ENCODE results near the gene MTERF2.

MTERF2 gene

DNA sequence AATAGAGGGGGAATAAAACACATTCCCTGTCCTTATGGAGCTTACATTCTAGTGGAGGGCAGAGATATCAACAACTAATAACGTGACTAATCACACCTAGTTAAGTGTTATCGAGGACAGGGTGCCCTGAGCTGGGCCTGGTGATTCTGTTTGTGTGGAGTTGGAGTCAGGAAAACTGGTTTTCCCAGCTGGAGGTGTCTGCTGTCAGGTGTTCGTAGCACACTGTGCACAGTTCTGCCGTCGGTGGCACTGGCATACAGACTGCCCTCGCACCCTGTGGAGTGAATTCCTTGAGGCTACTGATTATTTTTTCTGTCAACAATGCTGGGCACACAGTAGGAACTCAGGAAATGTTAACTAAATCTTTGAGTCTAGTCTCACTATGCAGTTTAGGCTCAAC lies 900 bp upstream of the MTERF2 start:
- DNase-seq: no peak

DNA sequence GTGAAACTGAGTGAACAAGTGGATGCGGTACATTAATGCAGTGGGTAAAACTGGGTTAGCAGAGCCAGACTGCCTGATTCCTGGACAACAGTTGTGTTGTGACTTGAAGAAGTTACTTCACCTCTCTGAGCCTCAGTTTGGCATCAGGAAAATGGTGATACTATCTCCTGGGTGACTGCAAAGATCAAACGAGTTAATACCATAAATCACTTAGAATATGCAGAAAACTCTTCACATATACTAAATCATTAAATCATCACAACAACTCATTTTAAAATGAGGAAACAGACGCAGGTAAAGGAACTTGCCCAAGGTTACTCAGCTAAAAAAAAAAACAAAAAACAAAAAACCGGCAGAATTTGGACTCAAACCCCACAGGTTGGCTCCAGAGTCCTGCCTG lies 811 bp downstream of the MTERF2 start:
- DNase-seq: no peak

GRCh38 chr12:106985479-106985878 lies 1.5 kb downstream of the MTERF2 start:
- DNase-seq: no peak

DNA sequence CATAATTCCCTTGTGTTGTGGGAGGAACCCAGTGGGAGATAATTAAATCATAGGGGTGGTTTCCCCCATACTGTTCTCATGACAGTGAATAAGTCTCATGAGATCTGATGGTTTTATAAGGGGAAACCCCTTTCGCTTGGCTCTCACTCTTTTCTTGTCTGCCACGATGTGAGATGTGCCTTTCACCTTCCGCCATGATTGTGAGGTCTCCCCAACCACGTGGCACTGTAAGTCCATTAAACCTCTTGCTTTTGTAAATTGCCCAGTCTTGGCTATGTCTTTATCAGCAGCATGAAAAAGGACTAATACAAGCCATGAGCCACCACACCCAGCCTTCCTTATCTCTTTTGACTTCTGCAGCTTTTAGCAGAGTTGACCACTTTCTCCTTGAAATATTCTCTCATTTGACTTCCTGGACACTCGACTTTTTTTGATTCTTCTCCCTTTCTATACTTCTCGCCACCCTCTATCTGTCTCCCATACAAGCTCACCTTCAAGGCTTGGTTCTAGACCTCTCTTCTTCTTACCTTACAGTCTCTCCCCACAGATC lies 2.3 kb downstream of the MTERF2 start:
- peak; percentile 18 for DNase-seq

GRCh38 chr12:106982229-106982628 lies 4.7 kb downstream of the MTERF2 start:
- DNase-seq: no peak

- no peak for DNase-seq
These were observed 5.2 kb downstream of the MTERF2 start for GRCh38 chr12:106981788-106982187.

DNA sequence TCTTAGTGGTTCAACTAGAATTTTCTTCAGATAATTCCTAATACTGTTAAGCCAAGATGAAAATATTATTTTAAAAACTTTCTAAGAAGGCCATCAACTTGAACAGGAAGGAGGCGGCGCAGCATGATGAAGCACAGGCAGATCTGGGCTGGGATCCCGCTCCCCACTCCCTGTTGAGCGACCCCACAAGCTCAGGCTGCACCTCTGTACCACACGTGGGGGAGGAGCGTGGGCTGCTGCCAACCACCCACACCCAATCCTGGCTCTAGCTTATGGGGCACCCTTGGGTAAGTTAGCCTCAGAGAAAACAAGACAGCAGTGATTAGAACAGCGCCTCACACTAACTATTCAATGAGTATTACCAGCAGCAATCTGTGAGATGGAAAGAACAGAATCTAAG lies 6.0 kb downstream of the MTERF2 start:
- DNase-seq: no peak

DNA sequence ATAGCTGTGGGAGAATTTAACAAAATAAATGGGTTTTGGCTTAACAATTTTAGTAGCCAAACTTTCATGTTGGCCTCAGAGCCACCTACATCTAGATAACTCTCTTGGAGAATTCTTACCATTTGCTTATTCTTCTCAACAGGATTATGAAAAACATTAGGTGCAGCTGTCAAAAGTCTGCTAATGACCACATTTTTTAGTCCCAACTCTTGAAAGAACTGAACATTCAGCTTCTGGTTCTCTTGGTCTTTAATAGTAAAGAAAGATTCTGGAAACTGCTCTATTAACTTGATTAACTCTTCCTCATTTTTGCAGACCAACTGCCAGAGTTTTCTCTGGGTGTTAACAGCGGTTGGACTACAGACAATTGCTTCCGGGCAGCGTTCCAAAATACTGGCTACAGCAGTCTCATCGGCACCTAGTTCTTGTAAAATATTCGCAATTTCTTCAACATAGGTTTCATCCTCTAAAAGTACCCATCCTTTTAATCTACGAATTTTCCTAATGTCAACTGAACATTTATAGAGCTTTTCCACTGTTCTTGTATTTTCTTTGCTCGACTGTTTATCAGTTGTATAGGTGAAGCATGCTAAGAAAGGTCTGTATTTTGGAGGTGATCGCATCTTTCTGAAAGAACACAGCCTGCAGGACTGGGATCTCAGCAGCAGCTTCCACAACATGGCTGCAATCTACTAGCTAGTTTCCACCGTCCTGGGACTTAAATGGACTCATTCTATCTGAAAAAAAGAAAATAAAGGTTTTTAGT lies 8.7 kb downstream of the MTERF2 start:
- DNase-seq: no peak

GRCh38 chr12:106976668-106977067 lies 10.3 kb downstream of the MTERF2 start:
- DNase-seq: no peak

DNA sequence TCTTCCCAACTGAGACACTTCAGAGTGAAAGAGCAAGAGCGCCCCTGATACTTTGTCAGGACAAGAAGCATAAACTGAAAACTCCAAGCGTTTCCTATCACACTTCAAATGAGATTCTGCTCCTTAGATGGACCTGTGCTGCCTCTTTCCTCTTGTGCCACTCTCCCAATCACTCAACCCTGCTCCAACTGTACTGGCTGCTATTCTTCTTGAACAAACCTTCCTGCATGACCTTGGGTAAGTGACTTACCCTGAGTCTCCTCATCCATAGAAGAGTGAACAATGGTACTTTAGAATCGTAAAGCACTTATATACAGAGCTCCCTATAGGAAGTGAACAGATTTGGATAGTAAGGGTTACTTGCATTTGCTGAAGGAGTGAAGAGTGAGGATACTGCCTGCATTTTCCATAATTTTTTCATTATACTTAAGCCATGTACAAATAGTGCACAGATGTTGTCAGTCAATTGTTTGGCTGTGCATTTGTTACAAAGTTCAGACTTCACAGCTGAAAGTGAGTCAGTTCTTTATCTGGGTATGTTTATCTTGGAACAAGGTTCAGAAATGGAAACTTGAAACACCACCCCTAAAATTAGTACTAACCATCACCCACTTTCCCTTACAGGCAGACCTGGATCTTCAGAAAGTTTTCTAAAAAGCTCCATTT lies 10.8 kb downstream of the MTERF2 start:
- DNase-seq: no peak

- DNase-seq: no peak
These were observed 11.8 kb downstream of the MTERF2 start for GRCh38 chr12:106975098-106975497.

DNA sequence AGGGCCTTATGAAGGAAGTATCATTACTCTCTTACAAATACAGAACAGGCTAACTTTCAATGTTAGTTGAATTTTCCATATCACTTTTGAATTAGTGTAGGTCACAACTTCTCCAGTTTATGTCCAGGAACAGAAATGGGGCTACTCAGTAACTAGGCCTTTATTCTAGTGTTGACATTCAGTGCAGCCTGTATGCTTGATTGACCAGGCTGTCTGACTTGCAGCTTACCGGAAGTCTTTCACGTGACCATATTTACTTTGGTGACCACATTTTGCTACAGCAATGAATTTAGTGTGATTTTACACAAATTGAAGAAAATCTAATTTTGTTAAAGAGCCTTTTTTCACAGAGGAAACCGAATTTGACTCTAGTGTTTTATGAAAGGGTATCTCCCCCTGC lies 12.4 kb downstream of the MTERF2 start:
- no peak for DNase-seq

GRCh38 chr12:106973545-106973944 lies 13.4 kb downstream of the MTERF2 start:
- DNase-seq: no peak

GRCh38 chr12:106971065-106971464 lies 15.9 kb downstream of the MTERF2 start:
- DNase-seq: no peak

DNA sequence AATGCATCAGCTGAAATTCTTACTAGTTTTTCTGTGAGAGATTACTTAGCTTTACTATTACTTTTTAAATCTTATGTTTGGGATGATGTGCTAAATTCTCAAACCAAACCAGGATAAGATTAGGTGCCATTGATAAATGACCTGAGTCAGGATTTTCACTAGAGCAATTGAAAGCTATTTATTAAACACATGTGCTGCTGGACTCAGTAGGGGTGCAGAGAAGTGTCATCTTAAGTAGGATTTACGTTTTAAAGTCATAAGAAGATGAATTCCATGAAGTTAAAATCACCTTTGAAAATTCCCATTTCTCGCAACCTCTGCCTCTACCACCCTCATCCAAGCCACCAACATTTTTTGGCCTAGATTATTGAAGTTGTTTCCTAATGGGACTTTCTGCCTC lies 22.4 kb downstream of the MTERF2 start:
- no peak for DNase-seq

- DNase-seq: no peak
These were observed 24.7 kb downstream of the MTERF2 start for GRCh38 chr12:106962286-106962685.

DNA sequence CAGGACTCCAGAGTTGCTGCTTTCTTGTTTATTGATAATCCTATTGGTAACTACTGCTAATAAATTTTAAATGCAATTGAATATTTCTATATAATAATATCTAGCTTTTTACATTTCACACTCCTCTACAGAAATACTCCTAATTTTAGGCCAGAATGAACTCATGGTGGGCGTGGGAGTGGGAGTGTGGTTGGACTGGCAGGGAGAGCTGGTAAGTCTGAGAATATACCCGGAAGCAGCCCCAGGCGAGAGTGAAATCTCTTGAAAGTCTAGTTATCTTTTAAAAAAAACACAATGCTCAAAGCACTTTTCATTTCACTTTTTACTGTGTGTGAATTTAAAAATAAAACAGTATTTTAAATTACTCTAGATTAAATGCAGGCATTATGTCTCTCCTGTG lies 26.5 kb downstream of the MTERF2 start:
- no peak for DNase-seq

DNA sequence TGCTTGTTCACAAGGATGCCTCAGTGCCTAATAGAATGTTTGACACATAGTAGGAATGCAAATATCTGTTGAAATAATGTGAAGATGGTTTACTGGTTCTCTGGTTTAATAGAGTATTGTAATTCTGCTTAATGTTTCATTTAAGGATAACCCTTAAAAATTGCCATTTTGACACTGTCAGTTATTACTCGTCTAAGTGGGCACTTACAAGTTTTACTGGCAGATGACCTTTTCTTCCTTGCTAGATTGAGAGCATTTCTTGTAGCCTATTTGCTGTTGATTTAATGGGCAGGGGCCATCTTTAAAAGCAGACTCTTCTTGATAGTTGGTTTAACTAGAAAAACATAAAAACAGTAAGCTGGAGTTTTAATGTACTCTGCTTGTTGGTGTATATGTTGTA lies 29.4 kb downstream of the MTERF2 start:
- no peak for DNase-seq

DNA sequence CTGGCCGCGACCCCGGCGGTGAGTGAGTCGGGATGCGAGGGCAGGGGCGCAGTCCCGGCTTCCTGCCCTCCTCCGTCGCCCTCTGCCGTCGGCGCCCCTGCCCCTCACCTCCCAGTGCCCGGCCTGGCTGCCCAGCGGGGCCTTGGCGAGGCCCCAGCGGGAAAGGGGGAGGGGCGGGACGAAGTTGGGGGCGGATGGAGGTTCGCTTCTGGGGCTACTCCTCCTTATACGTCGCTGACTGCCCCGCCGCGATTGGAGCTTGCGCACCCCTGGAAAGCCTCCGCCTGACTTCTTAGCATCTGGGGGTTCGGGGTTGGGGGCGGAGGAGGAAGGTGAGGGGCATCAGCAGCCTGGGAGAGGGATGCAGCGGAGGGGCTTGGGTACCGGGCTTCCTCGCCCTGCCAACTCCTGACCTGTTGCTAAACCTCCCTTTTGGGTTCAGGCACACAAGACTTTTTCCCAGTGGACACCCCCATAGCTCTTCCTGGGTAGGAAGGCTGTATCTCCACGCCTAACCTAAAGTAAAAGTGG lies 30.8 kb downstream of the MTERF2 start:
- DNase-seq: peak; percentile 38

- peak; percentile 96 for DNase-seq
These were observed 31.4 kb downstream of the MTERF2 start, which contains the start of gene TMEM263 for GRCh38 chr12:106955377-106956047. Gene TMEM263, plus strand, starts transcription at chr12:106955907. Its CDS starts 11,210 bp downstream, at chr12:106967117.

DNA sequence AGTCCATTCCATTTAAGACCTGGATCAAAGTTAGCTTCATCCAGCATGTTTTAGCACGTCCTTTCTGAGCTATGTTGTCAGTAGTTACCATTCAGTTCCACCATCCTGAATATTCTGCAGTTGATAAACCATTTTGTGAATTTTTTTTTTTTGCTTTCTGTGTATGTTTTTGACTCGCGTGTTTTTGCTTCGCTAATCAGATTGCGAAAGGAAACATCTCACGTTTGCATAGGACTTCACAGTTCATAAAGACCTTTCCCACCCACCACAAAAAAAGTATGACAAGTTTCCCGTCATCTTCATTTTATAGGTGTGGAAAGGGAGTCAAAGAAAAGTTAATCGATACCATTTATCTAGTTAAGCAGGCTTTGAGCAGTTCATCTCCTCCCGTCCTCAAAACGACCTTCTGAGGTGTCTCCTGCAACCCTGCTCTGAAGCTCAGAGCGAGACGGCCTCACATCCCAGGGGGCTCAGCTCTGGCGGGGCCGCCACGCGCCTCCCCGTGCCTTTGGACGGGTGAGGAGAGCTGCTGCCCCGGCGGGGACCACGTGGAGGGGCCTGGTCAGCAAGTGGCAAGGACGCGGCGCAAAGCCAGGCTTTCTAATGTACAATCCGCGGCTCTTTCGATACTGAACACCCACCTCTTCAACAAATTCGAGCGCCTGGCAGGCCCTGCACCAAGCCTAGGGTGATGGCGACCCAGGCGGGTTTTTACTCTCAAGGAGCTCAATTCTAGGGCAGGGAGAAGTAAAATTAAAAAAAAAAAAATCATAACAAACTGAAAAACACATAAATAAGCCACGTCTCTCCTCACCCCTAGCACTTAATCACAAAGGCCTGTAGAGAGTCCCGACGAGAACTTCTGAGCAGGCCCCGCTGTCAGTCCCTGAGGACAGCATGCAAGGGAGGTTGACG lies 32.2 kb downstream of the MTERF2 start:
- DNase-seq: no peak
